Osteoblast (primary cell): ENCODE measurements around the gene GAST. TPM values are rescaled to one million over a fixed set of nuclear protein-coding genes. Genes with fewer than 3 reads are reported as not detected.
A peak's percentile ranks its signal among the peaks of the same experiment; 100 is the strongest.
"Not testable (repeated sequence)": the region's sequence is repeated elsewhere in the genome, so short reads cannot be mapped to it uniquely, and the experiment has no call there.

ENCODE experiments used
- DNase-seq: peaks from one replicate; pipeline ENCODE4 v3.0.0; 2011; ENCODE audit warnings: low spot score, mixed read lengths; ENCODE audit not compliant: insufficient read length; ENCODE audit errors: missing footprints
- H2AFZ ChIP-seq: 2 replicates; pipeline ENCODE4 v1.6.0; 2011; ENCODE audit warnings: mild to moderate bottlenecking, low read length
- H3K27ac ChIP-seq: 2 replicates; pipeline ENCODE4 v1.5.1; 2011; ENCODE audit warnings: mild to moderate bottlenecking, low read depth, low read length, moderate library complexity
- H3K27me3 ChIP-seq: 2 replicates; pipeline ENCODE4 v1.6.0; 2012; ENCODE audit warnings: mild to moderate bottlenecking, control low read depth, inconsistent platforms, low read length, moderate library complexity; ENCODE audit not compliant: insufficient read depth
- H3K36me3 ChIP-seq: 2 replicates; pipeline ENCODE4 v1.5.1; 2011; ENCODE audit warnings: mild to moderate bottlenecking, low read length, control low read depth, moderate library complexity; ENCODE audit not compliant: insufficient read depth
- H3K4me1 ChIP-seq: 2 replicates; pipeline ENCODE4 v1.5.1; 2011; ENCODE audit warnings: mild to moderate bottlenecking, low read length, control low read depth, moderate library complexity; ENCODE audit not compliant: insufficient read depth
- H3K4me2 ChIP-seq: 2 replicates; pipeline ENCODE4 v1.6.0; 2011; ENCODE audit warnings: mild to moderate bottlenecking, low read length; ENCODE audit not compliant: insufficient read depth
- H3K4me3 ChIP-seq: fragments of 200-600 bp; sonication (generic); 3 replicates; pipeline ENCODE4 v1.5.1; 2012; ENCODE audit warnings: mild to moderate bottlenecking, low read length, inconsistent platforms; ENCODE audit not compliant: insufficient read depth
- H3K79me2 ChIP-seq: 2 replicates; pipeline ENCODE4 v1.6.0; 2012; ENCODE audit warnings: mild to moderate bottlenecking, low read length, control low read depth, inconsistent platforms; ENCODE audit not compliant: insufficient read depth
- H3K9me3 ChIP-seq: 2 replicates; pipeline ENCODE4 v1.5.1; 2011; ENCODE audit warnings: low read depth, low read length, control low read depth
- H4K20me1 ChIP-seq: 2 replicates; pipeline ENCODE4 v1.6.0; 2012; ENCODE audit warnings: mild to moderate bottlenecking, low read length, control low read depth; ENCODE audit not compliant: insufficient read depth
- total RNA-seq: library from RNA; depleted of rRNA; stranded (reverse); fragments of >200 nt; gene quantifications from 2 replicates; pipeline ENCODE4 v1.2.3, GENCODE V29; 2012
- TF ChIP-seq, protein P1 (sequence below): IDR thresholded peaks from 2 replicates; pipeline ENCODE4 v1.5.1; 2011; ENCODE audit warnings: mild to moderate bottlenecking, low read depth, low read length, moderate library complexity; ENCODE audit errors: extremely low read depth

GAST gene
- total RNA-seq, 1 donor: not detected

DNA sequence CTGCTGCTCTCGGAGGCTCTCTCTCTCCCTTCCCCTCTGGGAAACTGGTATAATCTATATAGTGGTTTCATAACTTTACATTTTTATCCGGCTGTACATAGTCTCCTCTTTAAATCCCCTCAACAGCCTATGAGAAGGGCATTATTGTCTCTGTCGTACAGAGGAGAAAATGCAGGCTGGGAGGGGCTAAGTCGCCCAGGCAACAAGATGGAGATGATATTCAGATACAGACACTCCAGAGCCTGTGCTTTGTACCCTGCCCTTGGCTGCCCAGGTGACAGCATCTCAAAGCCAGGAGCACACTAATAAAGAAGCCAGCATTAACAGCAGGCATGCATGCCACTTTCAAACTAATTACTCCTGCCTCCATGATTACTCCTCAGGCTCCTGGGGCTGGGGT lies 28.1 kb upstream of the GAST start:
- H3K27me3 ChIP-seq: peaks cover 6% of the 10 kb centered on the region
- no peak overlapping the region for H3K4me2 ChIP-seq
- H3K36me3 ChIP-seq: no peaks in the 10 kb centered on the region
- no peak overlapping the region for H2AFZ ChIP-seq
- H3K27ac ChIP-seq: no peak overlapping the region
- no peaks in the 10 kb centered on the region for H3K9me3 ChIP-seq
- H3K4me3 ChIP-seq: no peak overlapping the region
- DNase-seq: no peak
- H3K79me2 ChIP-seq: peaks cover 3% of the 10 kb centered on the region
- TF ChIP-seq, protein P1, sequence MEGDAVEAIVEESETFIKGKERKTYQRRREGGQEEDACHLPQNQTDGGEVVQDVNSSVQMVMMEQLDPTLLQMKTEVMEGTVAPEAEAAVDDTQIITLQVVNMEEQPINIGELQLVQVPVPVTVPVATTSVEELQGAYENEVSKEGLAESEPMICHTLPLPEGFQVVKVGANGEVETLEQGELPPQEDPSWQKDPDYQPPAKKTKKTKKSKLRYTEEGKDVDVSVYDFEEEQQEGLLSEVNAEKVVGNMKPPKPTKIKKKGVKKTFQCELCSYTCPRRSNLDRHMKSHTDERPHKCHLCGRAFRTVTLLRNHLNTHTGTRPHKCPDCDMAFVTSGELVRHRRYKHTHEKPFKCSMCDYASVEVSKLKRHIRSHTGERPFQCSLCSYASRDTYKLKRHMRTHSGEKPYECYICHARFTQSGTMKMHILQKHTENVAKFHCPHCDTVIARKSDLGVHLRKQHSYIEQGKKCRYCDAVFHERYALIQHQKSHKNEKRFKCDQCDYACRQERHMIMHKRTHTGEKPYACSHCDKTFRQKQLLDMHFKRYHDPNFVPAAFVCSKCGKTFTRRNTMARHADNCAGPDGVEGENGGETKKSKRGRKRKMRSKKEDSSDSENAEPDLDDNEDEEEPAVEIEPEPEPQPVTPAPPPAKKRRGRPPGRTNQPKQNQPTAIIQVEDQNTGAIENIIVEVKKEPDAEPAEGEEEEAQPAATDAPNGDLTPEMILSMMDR: no peak
- peaks cover 3% of the 10 kb centered on the region for H4K20me1 ChIP-seq
- H3K4me1 ChIP-seq: peaks cover 10% of the 10 kb centered on the region

DNA sequence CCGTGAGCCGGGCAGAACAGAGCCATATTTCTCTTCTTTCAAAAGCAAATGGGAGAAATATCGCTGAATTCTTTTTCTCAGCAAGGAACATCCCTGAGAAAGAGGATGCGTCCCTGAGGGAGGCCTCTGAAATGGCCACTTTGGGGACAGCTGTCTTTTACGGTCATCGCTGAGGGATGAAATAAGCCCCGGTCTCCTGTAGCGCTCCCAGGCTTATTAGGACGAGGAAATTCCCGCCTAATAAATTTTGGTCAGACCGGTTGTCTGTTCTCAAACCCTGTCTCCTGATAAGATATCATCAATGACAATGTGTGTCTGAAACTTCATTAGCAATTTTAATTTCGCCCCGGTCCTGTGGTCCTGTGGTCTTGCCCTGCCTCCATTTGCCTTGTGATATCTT lies 26.4 kb upstream of the GAST start:
- H3K4me2 ChIP-seq, DNase-seq, H3K27ac ChIP-seq, H3K27me3 ChIP-seq, H2AFZ ChIP-seq, H3K9me3 ChIP-seq, H3K4me3 ChIP-seq: not testable (repeated sequence)
- Histone ChIP-seq H3K79me2 (peaks cover 18% of the 10 kb centered on the region), H3K36me3 (peaks cover 14% of the 10 kb centered on the region), H3K4me1 (peaks cover 14% of the 10 kb centered on the region), H4K20me1 (peaks cover 19% of the 10 kb centered on the region)

DNA sequence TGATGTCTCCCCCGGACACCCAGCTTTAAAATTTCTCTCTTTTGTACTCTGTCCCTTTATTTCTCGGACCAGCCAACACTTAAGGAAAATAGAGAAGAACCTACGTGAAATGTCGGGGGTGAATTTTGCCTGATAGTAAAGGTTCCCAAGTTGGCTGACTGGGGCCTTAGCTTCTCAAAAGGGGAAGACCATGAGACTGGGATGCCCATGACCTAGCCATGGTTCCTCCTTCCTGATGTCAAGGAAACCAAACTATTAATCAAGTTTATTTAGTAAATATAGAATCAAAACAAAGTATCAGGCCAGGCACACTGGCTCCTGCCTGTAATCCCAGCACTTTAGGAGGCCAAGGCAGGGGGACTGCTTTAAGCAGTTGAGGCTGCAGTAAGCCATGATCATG lies 25.9 kb upstream of the GAST start:
- DNase-seq: no peak
- Histone ChIP-seq H3K4me2 (no peak overlapping the region), H3K79me2 (peaks cover 23% of the 10 kb centered on the region), H3K4me3 (no peak overlapping the region), H3K27ac (no peak overlapping the region), H3K4me1 (peaks cover 19% of the 10 kb centered on the region), H3K9me3 (no peaks in the 10 kb centered on the region), H3K27me3 (peaks cover 6% of the 10 kb centered on the region), H4K20me1 (peaks cover 24% of the 10 kb centered on the region), H2AFZ (no peak overlapping the region), H3K36me3 (peaks cover 19% of the 10 kb centered on the region)
- TF ChIP-seq, protein P1: no peak

DNA sequence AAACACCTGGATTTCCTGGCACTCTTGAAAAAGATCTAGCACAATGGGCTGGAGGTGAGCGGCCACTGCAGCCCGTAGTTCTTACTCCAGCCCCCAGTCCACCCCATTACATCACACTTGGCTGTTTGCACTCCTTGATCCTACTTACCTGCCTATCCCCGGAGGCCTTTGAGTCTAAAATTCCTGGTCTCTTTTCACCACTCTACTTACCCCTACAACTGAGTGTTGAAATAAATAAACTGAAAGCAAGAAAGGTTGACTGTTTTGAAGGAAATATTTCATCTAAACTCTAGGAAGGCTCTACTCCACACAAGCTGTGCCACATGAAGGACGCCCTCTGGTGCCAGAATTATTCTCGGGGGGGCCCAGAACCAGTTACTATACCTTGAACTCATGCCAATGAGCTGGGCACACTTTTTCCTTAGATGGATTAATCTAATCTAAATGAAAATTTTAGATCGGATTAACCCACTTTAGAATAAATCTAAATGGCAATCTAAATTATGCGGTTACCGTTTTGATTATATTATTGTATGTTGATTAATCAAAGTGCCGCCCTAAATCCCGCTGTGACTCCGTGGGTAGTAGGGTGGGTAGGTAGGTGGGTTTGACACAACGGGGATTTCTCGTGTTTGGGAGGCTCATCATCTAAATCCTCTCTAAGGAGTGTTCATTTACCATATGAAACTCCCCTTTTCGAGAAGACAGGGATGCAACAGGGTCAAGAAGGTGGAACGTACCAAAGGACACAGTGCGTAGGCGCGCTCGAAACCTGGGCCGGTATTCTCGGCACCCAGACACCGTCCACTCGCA lies 24.1 kb upstream of the GAST start:
- TF ChIP-seq, protein P1: peak; percentile 46
- H3K4me1 ChIP-seq: peaks cover 20% of the 10 kb centered on the region
- peak overlapping the region; percentile 75 for H2AFZ ChIP-seq
- H3K79me2 ChIP-seq: peaks cover 26% of the 10 kb centered on the region
- peaks cover 37% of the 10 kb centered on the region for H3K36me3 ChIP-seq
- DNase-seq: peak; percentile 72
- H3K4me3 ChIP-seq: peak overlapping the region; percentile 94
- peaks cover 6% of the 10 kb centered on the region for H3K27me3 ChIP-seq
- no peaks in the 10 kb centered on the region for H3K9me3 ChIP-seq
- peak overlapping the region; percentile 73 for H3K27ac ChIP-seq
- H3K4me2 ChIP-seq: peak overlapping the region; percentile 84
- H4K20me1 ChIP-seq: peaks cover 34% of the 10 kb centered on the region
